Parathyroid adenoma (tissue), 2 donors: ENCODE data around the gene ERMARD.

Source experiments
- H2AFZ ChIP-seq: fragments of 300-600 bp; sonication (generic); one replicate; pipeline ENCODE4 v1.7.0; 2017; ENCODE audit warnings: antibody characterized with exemption, mild to moderate bottlenecking
- H3K27ac ChIP-seq: fragments of 300-600 bp; sonication (generic); one replicate; pipeline ENCODE4 v1.7.0; 2017
- H3K27me3 ChIP-seq: fragments of 300-600 bp; sonication (generic); one replicate; pipeline ENCODE4 v1.7.0; 2017; ENCODE audit warnings: low read length; ENCODE audit not compliant: control insufficient read depth, insufficient read depth
- H3K36me3 ChIP-seq: fragments of 300-600 bp; sonication (generic); one replicate; pipeline ENCODE4 v1.7.0; 2017; ENCODE audit warnings: low read length; ENCODE audit not compliant: control insufficient read depth, insufficient read depth
- H3K4me1 ChIP-seq: fragments of 300-600 bp; sonication (generic); one replicate; pipeline ENCODE4 v1.7.0; 2017; ENCODE audit warnings: control low read depth
- H3K4me2 ChIP-seq: fragments of 300-600 bp; sonication (generic); one replicate; pipeline ENCODE4 v1.7.0; 2017; ENCODE audit warnings: low read length
- H3K4me3 ChIP-seq: fragments of 300-600 bp; sonication (generic); one replicate; pipeline ENCODE4 v1.7.0; 2017; ENCODE audit warnings: low read depth, low read length
- H3K79me2 ChIP-seq: fragments of 300-600 bp; sonication (generic); one replicate; pipeline ENCODE4 v1.7.0; 2017; ENCODE audit warnings: control low read depth
- H3K9ac ChIP-seq: fragments of 300-600 bp; sonication (generic); one replicate; pipeline ENCODE4 v1.7.0; 2017; ENCODE audit warnings: mild to moderate bottlenecking
- H3K9me3 ChIP-seq: fragments of 300-600 bp; sonication (generic); one replicate; pipeline ENCODE4 v1.7.0; 2017; ENCODE audit warnings: low read length; ENCODE audit not compliant: control insufficient read depth
- CTCF ChIP-seq: fragments of 300-600 bp; sonication (generic); IDR thresholded peaks from one replicate; pipeline ENCODE4 v1.7.0; 2017; ENCODE audit warnings: antibody characterized with exemption, mild to moderate bottlenecking
- donor health status: primary hyperparathyroidism.

ERMARD gene

DNA sequence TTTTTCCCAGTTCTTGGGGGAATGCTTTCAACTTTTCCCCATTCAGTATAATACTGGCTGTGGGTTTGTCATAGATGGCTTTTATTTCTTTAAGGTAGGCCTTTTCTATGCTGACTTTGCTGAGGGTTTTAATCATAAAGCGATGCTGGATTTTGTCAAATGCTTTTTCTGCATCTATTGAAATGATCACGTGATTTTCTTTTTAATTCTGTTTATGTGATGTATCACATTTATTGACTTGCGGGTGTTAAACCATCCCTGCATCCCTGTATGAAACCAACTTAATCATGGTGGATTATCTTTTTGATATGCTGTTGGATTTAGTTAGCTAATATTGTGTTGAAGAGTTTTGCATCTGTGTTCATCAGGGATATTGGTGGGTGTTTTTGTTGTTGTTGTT, 65.6 kb downstream of the ERMARD start:
- no peak for TF ChIP-seq CTCF
- Histone ChIP-seq H3K27me3 (no peaks in the 10 kb centered on the region), H3K9ac (no peak overlapping the region)

DNA sequence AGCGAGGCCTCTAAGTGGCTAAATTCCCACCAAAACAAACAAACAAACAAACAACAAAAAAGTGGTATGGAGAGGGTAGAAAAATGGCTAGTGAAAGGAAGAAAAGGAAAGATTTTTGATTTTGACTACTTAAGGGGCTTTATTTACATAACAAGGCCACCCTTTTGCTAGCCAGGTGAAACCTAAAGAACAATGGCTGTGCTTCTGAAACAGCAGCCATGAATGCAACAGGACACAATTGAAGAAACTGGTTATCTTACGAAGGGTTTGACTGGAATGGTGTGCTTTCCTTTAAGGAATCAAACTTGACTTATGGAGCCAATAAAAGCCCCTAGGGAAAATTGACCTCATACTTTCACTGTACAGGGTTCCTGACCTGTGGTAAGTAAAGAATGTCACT, 68.9 kb downstream of the ERMARD start:
- Histone ChIP-seq H3K9ac (no peak overlapping the region), H3K4me3 (no peak overlapping the region), H3K36me3 (no peaks in the 10 kb centered on the region), H3K9me3 (no peaks in the 10 kb centered on the region), H3K4me2 (no peak overlapping the region), H2AFZ (no peak overlapping the region), H3K27ac (no peak overlapping the region), H3K79me2 (no peaks in the 10 kb centered on the region), H3K27me3 (no peaks in the 10 kb centered on the region), H3K4me1 (no peaks in the 10 kb centered on the region)
- TF ChIP-seq CTCF, result no peak

More for the DNA sequence above, 65.6 kb downstream of the ERMARD start:
- Histone ChIP-seq H2AFZ (no peak overlapping the region), H3K79me2 (no peaks in the 10 kb centered on the region), H3K36me3 (no peaks in the 10 kb centered on the region), H3K9me3 (no peaks in the 10 kb centered on the region), H3K4me1 (no peaks in the 10 kb centered on the region), H3K4me2 (no peak overlapping the region), H3K4me3 (no peak overlapping the region), H3K27ac (no peak overlapping the region)

DNA sequence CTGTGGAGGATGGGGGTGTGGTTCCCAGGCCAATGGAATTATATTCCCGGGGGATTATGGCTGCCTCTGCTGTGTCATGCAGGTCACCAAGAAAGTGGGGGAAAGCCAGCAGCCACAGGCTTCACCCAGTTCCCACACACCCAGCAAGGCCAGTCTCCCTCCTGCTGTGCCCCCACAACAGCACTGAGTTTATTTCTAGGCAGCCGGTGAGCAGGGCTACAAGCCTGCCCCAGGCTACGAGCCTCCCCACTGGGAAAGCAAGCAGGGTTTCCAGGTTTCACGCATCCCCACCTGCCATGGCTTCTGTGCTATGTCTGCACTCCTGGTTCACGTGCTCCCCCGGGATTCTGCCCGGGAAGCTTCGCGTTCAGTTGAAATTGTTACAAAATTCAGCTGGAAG, 72.6 kb downstream of the ERMARD start:
- H3K4me2 ChIP-seq, result no peak overlapping the region
- H3K9me3 ChIP-seq, result no peaks in the 10 kb centered on the region
- H3K27ac ChIP-seq, result no peak overlapping the region
- H3K36me3 ChIP-seq, result no peaks in the 10 kb centered on the region
- no peaks in the 10 kb centered on the region for H3K79me2 ChIP-seq
- H3K4me1 ChIP-seq, result no peaks in the 10 kb centered on the region
- no peak overlapping the region for H3K9ac ChIP-seq
- no peak overlapping the region for H3K4me3 ChIP-seq
- TF ChIP-seq CTCF, result no peak
- no peak overlapping the region for H2AFZ ChIP-seq
- H3K27me3 ChIP-seq, result no peaks in the 10 kb centered on the region

DNA sequence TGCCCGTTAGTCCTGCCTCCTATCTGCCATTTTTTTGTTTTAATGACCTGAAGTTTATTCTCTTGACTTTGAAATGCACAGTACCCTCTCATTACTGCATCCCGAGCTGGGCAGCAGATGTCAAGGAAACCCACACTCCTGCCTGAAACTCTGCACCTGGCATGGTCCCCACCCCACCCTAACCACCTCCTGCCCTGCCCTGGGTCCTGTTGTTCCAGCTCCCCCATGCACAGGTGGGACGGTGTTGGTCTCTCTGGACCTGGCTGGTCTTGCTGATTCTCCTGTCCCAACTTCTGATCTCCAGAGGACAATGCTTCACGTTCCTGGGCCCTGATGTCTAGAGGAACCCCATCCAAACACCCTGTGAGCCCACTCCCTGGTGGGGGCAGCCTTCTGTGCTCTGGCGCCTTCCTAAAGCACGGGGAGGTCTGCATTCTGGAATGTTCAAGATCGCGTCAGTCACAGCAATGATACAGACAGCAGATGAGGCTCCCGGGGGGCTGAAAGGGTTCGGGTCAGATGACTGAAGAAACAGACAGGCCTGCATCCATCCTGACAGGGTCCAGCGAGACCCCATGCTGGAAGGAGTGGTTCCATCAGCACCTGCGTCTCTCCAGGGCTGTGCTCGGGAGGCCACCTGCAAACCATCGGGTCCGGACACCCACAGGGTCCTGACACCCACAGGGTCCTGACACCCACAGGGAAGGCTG, 73.6 kb downstream of the ERMARD start:
- Histone ChIP-seq H3K4me1 (no peaks in the 10 kb centered on the region), H3K79me2 (no peaks in the 10 kb centered on the region), H3K36me3 (no peaks in the 10 kb centered on the region), H3K27me3 (no peaks in the 10 kb centered on the region), H3K27ac (no peak overlapping the region), H3K4me3 (no peak overlapping the region), H3K9me3 (no peaks in the 10 kb centered on the region), H3K9ac (no peak overlapping the region), H2AFZ (no peak overlapping the region), H3K4me2 (no peak overlapping the region)
- TF ChIP-seq CTCF, result no peak
